Right lobe of liver (tissue), 6 donors: ENCODE data around the gene SP1. TPM values are rescaled to one million over a fixed set of nuclear protein-coding genes. Genes with fewer than 3 reads are reported as not detected.
"Not testable (repeated sequence)": the region's sequence is repeated elsewhere in the genome, so short reads cannot be mapped to it uniquely, and the experiment has no call there.

Experiments
- ATAC-seq, 4 donors: fragments of 200-7000 bp; cut with Tn5 transposase; one replicate each; pipeline ENCODE4 v1.9.1; 2020; ENCODE audit warnings: mild to moderate bottlenecking in 4 of 4, moderate library complexity in 4 of 4
- DNase-seq, 3 donors: peaks; one replicate each; pipeline ENCODE4 v3.0.0-alpha.2; 2020
- H3K27ac ChIP-seq, 3 donors: fragments of 200-600 bp; one replicate each; pipeline ENCODE4 v1.8.0; 2022
- H3K27me3 ChIP-seq, 2 donors: fragments of 200-600 bp; one replicate each; pipeline ENCODE4 v1.8.0; 2022
- H3K36me3 ChIP-seq, 4 donors: fragments of 200-600 bp; sonication (generic) in 1 of 4; one replicate each; pipeline versions ENCODE4 v1.5.1 to v1.8.0; 2017 to 2022; ENCODE audit warnings: control low read depth in 1 of 4
- H3K4me1 ChIP-seq, 4 donors: fragments of 200-600 bp; sonication (generic) in 1 of 4; one replicate each; pipeline versions ENCODE4 v1.5.1 to v1.8.0; 2017 to 2022; ENCODE audit warnings: control low read depth in 1 of 4
- H3K4me3 ChIP-seq, 3 donors: fragments of 200-600 bp; one replicate each; pipeline ENCODE4 v1.8.0; 2022
- H3K9me3 ChIP-seq, 4 donors: fragments of 200-600 bp; sonication (generic) in 1 of 4; one replicate each; pipeline versions ENCODE4 v1.5.1 to v1.8.0; 2017 to 2022; ENCODE audit warnings: control low read depth in 1 of 4
- CTCF ChIP-seq, 4 donors: fragments of 200-600 bp in 3 of 4; fragments of 450-650 bp in 1 of 4; IDR thresholded peaks; one replicate each; pipeline versions ENCODE4 v1.5.1 to v1.8.0; 2016 to 2022; ENCODE audit warnings: antibody characterized with exemption in 4 of 4, mild to moderate bottlenecking in 2 of 4
- POLR2A ChIP-seq: fragments of 450-650 bp; IDR thresholded peaks from one replicate; pipeline ENCODE4 v1.6.1; 2017; ENCODE audit warnings: antibody characterized with exemption, mild to moderate bottlenecking
- WGBS: methylation state at CpG from one replicate; pipeline ENCODE4 v1.1.6; 2018; ENCODE audit warnings: low coverage, low lambda C conversion rate; ENCODE audit not compliant: insufficient coverage; ENCODE audit errors: missing lambda C conversion rate; 5-methylcytosine and 5-hydroxymethylcytosine counted together
- intact Hi-C, 2 donors: fragments of 100-400 bp; cut with DNase I; formaldehyde crosslinking; loops; one replicate each; pipeline versions ENCODE4 v1.11.2 to v1.14.1; 2022
- total RNA-seq, 6 experiments: library from RNA; depleted of rRNA in 2 of 6; stranded (reverse); fragments of >200 nt in 2 of 6; fragmentation: NEBNext Ultra II Directional in 3 of 6; extraction: Animal tissue kit (Norgen Biotek cat#: 25700) in 3 of 6; gene quantifications; one replicate each; pipeline versions ENCODE4 v1.1.0 to v1.2.4, GENCODE V29; 2016 to 2023
- donor health status: DM: no; HTN: yes; CAD: no.
- donor health status: DM: no; HTN: no; CAD: no.
- donor health status: DM: no; HTN: no; CAD: no.
- donor health status: DM: no; HTN: yes; CAD: no.
- donor health status: DM: no; HTN: yes; CAD: no.

Gene SP1
- total RNA-seq, 6 experiments from 2014 or later: 20.3 to 29.2 (median 23.9) TPM

DNA sequence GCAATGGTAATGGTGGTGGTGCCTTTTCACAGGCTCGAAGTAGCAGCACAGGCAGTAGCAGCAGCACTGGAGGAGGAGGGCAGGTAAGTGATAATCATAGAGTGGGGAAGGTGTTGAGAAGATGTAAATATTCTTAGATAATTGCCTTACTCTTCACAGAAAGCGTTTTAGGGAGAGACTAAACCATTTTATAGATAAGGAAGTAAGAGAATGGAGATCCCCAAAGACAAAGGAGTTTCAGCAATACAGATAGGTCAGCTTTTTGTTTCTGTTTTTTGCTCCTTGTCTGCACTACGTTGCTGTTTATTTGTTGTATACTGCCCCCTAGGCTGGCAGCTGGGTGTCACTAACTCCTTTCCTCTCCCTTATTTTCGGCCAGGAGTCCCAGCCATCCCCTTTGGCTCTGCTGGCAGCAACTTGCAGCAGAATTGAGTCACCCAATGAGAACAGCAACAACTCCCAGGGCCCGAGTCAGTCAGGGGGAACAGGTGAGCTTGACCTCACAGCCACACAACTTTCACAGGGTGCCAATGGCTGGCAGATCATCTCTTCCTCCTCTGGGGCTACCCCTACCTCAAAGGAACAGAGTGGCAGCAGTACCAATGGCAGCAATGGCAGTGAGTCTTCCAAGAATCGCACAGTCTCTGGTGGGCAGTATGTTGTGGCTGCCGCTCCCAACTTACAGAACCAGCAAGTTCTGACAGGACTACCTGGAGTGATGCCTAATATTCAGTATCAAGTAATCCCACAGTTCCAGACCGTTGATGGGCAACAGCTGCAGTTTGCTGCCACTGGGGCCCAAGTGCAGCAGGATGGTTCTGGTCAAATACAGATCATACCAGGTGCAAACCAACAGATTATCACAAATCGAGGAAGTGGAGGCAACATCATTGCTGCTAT lies 2.0 kb downstream of the SP1 start:
- Histone ChIP-seq H3K4me3 (peak overlapping the region in 2 of 3 donors; percentile 51 to 58), H3K27ac (peak overlapping the region; percentile 9 to 81 (median 52)), H3K36me3 (peaks cover 0 to 29% (median 6%) of the 10 kb centered on the region in 4 donors), H3K4me1 (peaks cover 0 to 62% (median 27%) of the 10 kb centered on the region in 4 donors), H3K27me3 (no peaks in the 10 kb centered on the region), H3K9me3 (no peaks in the 10 kb centered on the region)
- TF ChIP-seq CTCF (IDR thresholded peaks at IDR 0.05): peak; percentile 36 to 54 (median 46)
- no peak for TF ChIP-seq POLR2A
- WGBS: 31% methylated on average over 7 of the region's 9 CpGs
- ATAC-seq (peak in 1 of 4 donors; percentile 0), DNase-seq (peak in 1 of 3 donors; percentile 42)
- intact Hi-C loops: no loop called here

DNA sequence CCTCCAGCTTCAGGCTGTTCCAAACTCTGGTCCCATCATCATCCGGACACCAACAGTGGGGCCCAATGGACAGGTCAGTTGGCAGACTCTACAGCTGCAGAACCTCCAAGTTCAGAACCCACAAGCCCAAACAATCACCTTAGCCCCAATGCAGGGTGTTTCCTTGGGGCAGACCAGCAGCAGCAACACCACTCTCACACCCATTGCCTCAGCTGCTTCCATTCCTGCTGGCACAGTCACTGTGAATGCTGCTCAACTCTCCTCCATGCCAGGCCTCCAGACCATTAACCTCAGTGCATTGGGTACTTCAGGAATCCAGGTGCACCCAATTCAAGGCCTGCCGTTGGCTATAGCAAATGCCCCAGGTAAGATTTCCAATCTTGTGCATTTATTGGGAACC lies 3.3 kb downstream of the SP1 start:
- ATAC-seq (no peak), DNase-seq (no peak)
- H3K27ac ChIP-seq: no peak overlapping the region
- H3K9me3 ChIP-seq: no peaks in the 10 kb centered on the region
- no peaks in the 10 kb centered on the region for H3K27me3 ChIP-seq
- TF ChIP-seq POLR2A: no peak
- TF ChIP-seq CTCF (IDR thresholded peaks at IDR 0.05): no peak
- 80% methylated on average over 1 of the region's 2 CpGs for WGBS
- H3K4me1 ChIP-seq: peaks cover 0 to 75% (median 30%) of the 10 kb centered on the region in 4 donors
- intact Hi-C loops: no loop called here
- peaks cover 0 to 32% (median 7%) of the 10 kb centered on the region in 4 donors for H3K36me3 ChIP-seq
- no peak overlapping the region for H3K4me3 ChIP-seq

GRCh38 chr12:53386381-53386780 lies 6.4 kb downstream of the SP1 start:
- ATAC-seq, intact Hi-C loops, DNase-seq, H3K27ac ChIP-seq, H3K27me3 ChIP-seq, H3K9me3 ChIP-seq, H3K4me3 ChIP-seq: not testable (repeated sequence)
- H3K4me1 ChIP-seq: peaks cover 0 to 89% (median 36%) of the 10 kb centered on the region in 4 donors
- WGBS: 60% methylated on average over 1 of the region's 5 CpGs
- peaks cover 0 to 32% (median 7%) of the 10 kb centered on the region in 4 donors for H3K36me3 ChIP-seq

DNA sequence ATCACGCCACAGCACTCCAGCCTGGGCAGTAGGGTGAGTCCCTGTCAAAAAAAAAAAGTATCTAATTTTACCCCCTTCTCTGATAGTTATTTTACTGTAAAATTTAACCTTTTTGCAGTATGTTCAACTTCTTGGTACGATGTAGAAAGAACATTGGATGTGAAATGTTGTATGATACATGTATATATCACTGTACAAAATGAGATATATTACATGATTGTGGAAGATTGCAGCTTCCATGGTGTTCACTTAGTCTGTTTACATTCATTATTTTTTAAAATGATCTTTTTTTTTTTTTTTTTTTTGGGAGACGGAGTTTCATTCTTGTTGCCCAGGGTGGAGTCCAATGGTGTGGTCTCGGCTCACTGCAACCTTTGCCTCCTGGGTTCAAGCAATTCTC lies 9.0 kb downstream of the SP1 start:
- H3K27me3 ChIP-seq: no peaks in the 10 kb centered on the region
- H3K4me1 ChIP-seq: peaks cover 0 to 67% (median 25%) of the 10 kb centered on the region in 4 donors
- H3K27ac ChIP-seq: no peak overlapping the region
- TF ChIP-seq POLR2A (no peak), CTCF (IDR thresholded peaks at IDR 0.05) (no peak)
- WGBS: 80% methylated on average over 3 of the region's 4 CpGs
- no peak for ATAC-seq
- H3K4me3 ChIP-seq: no peak overlapping the region
- intact Hi-C loops: no loop called here
- no peak for DNase-seq
- H3K36me3 ChIP-seq: peaks cover 0 to 14% (median 2%) of the 10 kb centered on the region in 4 donors
- H3K9me3 ChIP-seq: no peaks in the 10 kb centered on the region

- intact Hi-C loops: no loop called here
- H3K27ac ChIP-seq: peak overlapping the region in 1 of 3 donors; percentile 32
These were observed 9.7 kb downstream of the SP1 start for GRCh38 chr12:53389702-53390101.

More at GRCh38 chr12:53389702-53390101, 9.7 kb downstream of the SP1 start:
- H3K27me3 ChIP-seq: no peaks in the 10 kb centered on the region
- ATAC-seq (no peak), DNase-seq (no peak)
- H3K36me3 ChIP-seq: peaks cover 0 to 9% (median 2%) of the 10 kb centered on the region in 4 donors
- peaks cover 0 to 60% (median 21%) of the 10 kb centered on the region in 4 donors for H3K4me1 ChIP-seq
- no peak overlapping the region for H3K4me3 ChIP-seq
- WGBS: 95% methylated on average over 3 of the region's 3 CpGs
- H3K9me3 ChIP-seq: no peaks in the 10 kb centered on the region
- no peak for TF ChIP-seq POLR2A
